ENCODE data around the gene TCN2. TPM values are rescaled to one million over a fixed set of nuclear protein-coding genes. Genes with fewer than 3 reads are reported as not detected.

The TCN2 gene
- total and polyA plus RNA-seq, 9 of the 15 experiments (the other 6 are each of a cell fraction or from before 2014, with no cell fraction given): 0.88 to 5.4 (median 1.7) TPM

- H3K79me2 ChIP-seq (ENCODE audit: control insufficient read depth, insufficient read depth, low read length): no peaks in the 10 kb centered on the region
- whole genome bisulfite sequencing (ENCODE audit: insufficient coverage, low coverage, missing lambda C conversion rate): 62% methylated on average over 6 of the region's 6 CpGs
- FAIRE-seq (no peak), DNase-seq (ENCODE audit: extremely low read depth in 1 of 4, low spot score in 3 of 4) (no peak), ATAC-seq (no peak)
- no peaks in the 10 kb centered on the region for H3K9me1 ChIP-seq (ENCODE audit: control insufficient read depth, insufficient read depth, low read length)
- no peaks in the 10 kb centered on the region for H3K36me3 ChIP-seq (ENCODE audit: control insufficient read depth, insufficient read depth, low read length)
- no peak overlapping the region for H3K4me3 ChIP-seq
- H3K4me1 ChIP-seq (replicated peaks in 1 of 2; ENCODE audit: control insufficient read depth in 2 of 2, insufficient read depth in 2 of 2, low read length in 2 of 2): peaks cover 0 to 24% of the 10 kb centered on the region in 2 experiments; a peak in 3 of 5 replicates
- peak overlapping the region in 1 of 2 experiments; percentile 74; a peak in 1 of 4 replicates for H3K9ac ChIP-seq (ENCODE audit: insufficient read depth in 1 of 2, low read depth in 2 of 2, low read length in 2 of 2)
- no TSS peak for BruUV-seq (replicated peaks)
- in situ Hi-C loops (cut with MboI) (no loop called here), intact Hi-C loops (cut with micrococcal nuclease) (no loop called here)
- H3K27me3 ChIP-seq (ENCODE audit: control insufficient read depth in 2 of 2, insufficient read depth in 2 of 2, low read length in 2 of 2): peaks cover 0 to 4% of the 10 kb centered on the region in 2 experiments; a peak in 1 of 5 replicates
- CTCF ChIA-PET (ENCODE audit: low intra/inter-chr PET ratio): no interaction called here
- TF ChIP-seq ZC3H11A (IDR thresholded peaks at IDR 0.05; ENCODE audit: low read depth, low read length) (no peak), PATZ1 (CRISPR knock-in tag; IDR thresholded peaks at IDR 0.05; ENCODE audit: borderline replicate concordance) (no peak), ZNF318 (IDR thresholded peaks at IDR 0.05; ENCODE audit: borderline replicate concordance in 1 of 2, low read depth in 1 of 2) (no peak), MYC (IDR thresholded peaks at IDR 0.05; ENCODE audit: low read depth, low read length) (no peak), MYC (CRISPR knock-in tag; IDR thresholded peaks at IDR 0.05; ENCODE audit: borderline replicate concordance, low read depth) (no peak), ZNF224 (CRISPR knock-in tag; IDR thresholded peaks at IDR 0.05) (no peak), ZBTB11 (CRISPR knock-in tag; IDR thresholded peaks at IDR 0.05) (no peak)
- peak overlapping the region; percentile 81 for H2AFZ ChIP-seq (ENCODE audit: low read depth, low read length)
- H3K9me3 ChIP-seq (replicated peaks; ENCODE audit: control insufficient read depth, insufficient read depth, low read depth, low read length): no peaks in the 10 kb centered on the region
- peak overlapping the region; percentile 49; the same call in 1 of the 2 replicates for H3K4me2 ChIP-seq (ENCODE audit: insufficient read depth, low read length)
- H4K20me1 ChIP-seq (replicated peaks; ENCODE audit: control insufficient read depth, insufficient read depth, low read length): no peaks in the 10 kb centered on the region
- POLR2A ChIA-PET: interaction anchor here (0.6 to 1.5 kb wide), 3 partner anchors 10 to 15 kb away, joined by 3 to 7 read pairs (median 6); no protein-coding TSS in a partner anchor
- H3K27ac ChIP-seq (ENCODE audit: extremely low read depth, low read depth, low read length): no peak overlapping the region
Measured at GRCh38 chr22:30559889-30560288, 47.1 kb upstream of the TCN2 start.

Measured in K562 (cell line).